ENCODE data around the gene SLC24A1.

- no peak for TF ChIP-seq POLR2A (IDR thresholded peaks at IDR 0.05; ENCODE audit: low read depth, low read length)
- TF ChIP-seq TAF1 (IDR thresholded peaks at IDR 0.05; ENCODE audit: low read depth, low read length): no peak
- TF ChIP-seq POU2F2 (IDR thresholded peaks at IDR 0.05; ENCODE audit: low read depth, low read length): no peak
These were observed 9.0 kb downstream of the SLC24A1 start for GRCh38 chr15:65630760-65631159.

Measured in GM12891 (cell line).